T-helper 1 cell treated with Interleukin-12 subunit alpha and Interleukin-12 subunit beta and Interleukin-4 antibody, amounts not matched to agents 30 μg/mL and 1 μg/mL, for 36 hours (primary cell): Measurements from ENCODE around the gene KAT6B.

Source experiments
- H3K27ac Mint-ChIP-seq: one replicate; pipeline ENCODE4 v1.8.0; 2021; ENCODE audit warnings: mild to moderate bottlenecking, mixed read lengths
- H3K27me3 Mint-ChIP-seq: one replicate; pipeline ENCODE4 v1.8.0; 2021; ENCODE audit warnings: low read depth, mixed read lengths
- H3K36me3 Mint-ChIP-seq: one replicate; pipeline ENCODE4 v1.8.0; 2021; ENCODE audit warnings: low read depth, mixed read lengths
- H3K4me1 Mint-ChIP-seq: one replicate; pipeline ENCODE4 v1.8.0; 2021; ENCODE audit warnings: low read depth, mixed read lengths
- H3K4me3 Mint-ChIP-seq: one replicate; pipeline ENCODE4 v1.8.0; 2021; ENCODE audit warnings: mild to moderate bottlenecking, moderate library complexity, mixed read lengths
- H3K9me3 Mint-ChIP-seq: one replicate; pipeline ENCODE4 v1.8.0; 2021; ENCODE audit warnings: mixed read lengths

Gene KAT6B

DNA sequence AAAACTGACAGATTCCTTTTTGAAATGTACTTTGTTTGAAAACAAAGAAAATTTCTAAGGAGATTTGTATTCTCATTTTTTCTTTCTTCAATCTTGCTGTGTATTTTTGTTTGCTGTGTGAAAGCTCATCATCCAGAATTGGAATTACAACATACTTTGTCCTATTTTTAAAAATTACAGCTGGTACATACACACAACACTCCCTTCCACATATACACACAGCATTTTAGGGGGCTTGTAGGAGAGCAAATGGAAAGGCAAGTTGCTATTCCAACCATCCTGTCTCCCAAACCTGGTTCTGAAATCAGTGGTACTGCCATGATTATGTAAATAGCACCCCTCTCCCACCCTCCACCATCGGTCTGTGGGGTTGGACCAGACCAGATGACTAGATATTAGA, 184.0 kb downstream of the KAT6B start:
- Mint-ChIP-seq H3K27me3 (no peaks in the 10 kb centered on the region), H3K4me3 (no peak overlapping the region), H3K9me3 (peaks cover 3% of the 10 kb centered on the region), H3K36me3 (peaks cover 12% of the 10 kb centered on the region), H3K4me1 (peaks cover 46% of the 10 kb centered on the region), H3K27ac (no peak overlapping the region)

GRCh38 chr10:75011221-75011620, 184.8 kb downstream of the KAT6B start:
- H3K4me3 Mint-ChIP-seq = no peak overlapping the region
- H3K27ac Mint-ChIP-seq = no peak overlapping the region
- peaks cover 3% of the 10 kb centered on the region for H3K9me3 Mint-ChIP-seq
- peaks cover 54% of the 10 kb centered on the region for H3K4me1 Mint-ChIP-seq
- peaks cover 18% of the 10 kb centered on the region for H3K36me3 Mint-ChIP-seq
- H3K27me3 Mint-ChIP-seq = no peaks in the 10 kb centered on the region

DNA sequence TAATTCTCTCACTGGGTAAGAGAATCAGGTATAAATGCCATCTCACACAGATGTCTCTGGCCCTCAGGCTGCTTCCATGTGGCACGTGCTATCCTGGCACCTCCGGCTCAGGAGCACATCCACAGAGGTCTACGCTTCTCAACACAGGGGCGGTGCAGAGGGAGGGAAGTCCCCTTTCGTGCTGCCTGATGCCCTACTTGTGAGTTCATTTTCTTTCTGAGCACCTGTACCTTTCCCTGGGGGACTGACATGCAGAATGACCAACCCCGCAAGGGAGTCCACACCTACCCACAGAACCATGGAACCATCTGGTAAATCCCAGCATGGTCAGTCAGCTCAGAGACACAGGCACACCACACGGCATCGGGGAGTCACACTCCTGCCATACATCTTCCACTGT, 186.1 kb downstream of the KAT6B start:
- peaks cover 18% of the 10 kb centered on the region for H3K36me3 Mint-ChIP-seq
- H3K27ac Mint-ChIP-seq = no peak overlapping the region
- peaks cover 3% of the 10 kb centered on the region for H3K9me3 Mint-ChIP-seq
- no peak overlapping the region for H3K4me3 Mint-ChIP-seq
- peaks cover 50% of the 10 kb centered on the region for H3K4me1 Mint-ChIP-seq
- no peaks in the 10 kb centered on the region for H3K27me3 Mint-ChIP-seq

DNA sequence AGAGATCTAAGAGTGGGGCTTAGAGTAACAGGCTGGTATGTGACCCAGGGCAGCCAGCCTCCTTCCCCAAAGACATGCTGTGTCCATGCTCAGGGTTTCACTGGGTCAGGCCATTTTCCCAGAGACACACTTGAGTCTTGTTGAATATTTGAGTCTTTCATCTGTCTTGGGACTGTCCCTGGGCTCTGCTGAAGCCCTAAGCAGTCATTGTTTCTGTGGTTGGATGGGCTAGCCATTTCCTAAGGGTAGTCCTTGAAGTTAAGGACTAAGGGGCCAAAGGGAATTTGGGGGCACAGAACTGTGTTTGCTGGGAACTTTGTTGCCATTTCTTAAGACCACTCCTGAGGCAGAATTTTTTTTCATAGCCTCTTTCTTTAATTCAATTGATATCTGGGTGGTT, 186.6 kb downstream of the KAT6B start:
- Mint-ChIP-seq H3K4me3 (no peak overlapping the region), H3K27ac (no peak overlapping the region)

DNA sequence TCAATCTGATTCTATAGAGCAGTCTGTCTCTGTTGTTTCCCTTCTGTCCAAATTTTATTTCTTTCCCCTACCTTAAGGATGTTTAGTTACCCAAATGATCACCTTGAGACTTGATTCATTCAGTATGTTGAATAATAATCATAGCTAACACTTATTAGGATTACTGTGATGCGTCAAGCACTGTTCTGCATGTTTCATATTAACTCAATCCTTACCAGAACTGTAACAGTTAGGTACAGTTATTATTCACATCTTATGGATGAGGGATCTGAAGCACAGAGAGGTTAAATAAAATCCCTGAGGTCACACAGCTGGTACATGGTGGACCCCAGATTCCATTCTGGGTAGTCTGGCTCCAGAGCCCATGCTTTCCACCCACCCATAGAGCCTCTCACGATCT, 187.1 kb downstream of the KAT6B start:
- peak overlapping the region; percentile 91 for H3K27ac Mint-ChIP-seq
- H3K4me1 Mint-ChIP-seq = peaks cover 44% of the 10 kb centered on the region
- no peak overlapping the region for H3K4me3 Mint-ChIP-seq
- H3K36me3 Mint-ChIP-seq = peaks cover 16% of the 10 kb centered on the region
- peaks cover 3% of the 10 kb centered on the region for H3K9me3 Mint-ChIP-seq
- H3K27me3 Mint-ChIP-seq = no peaks in the 10 kb centered on the region

More for the DNA sequence above, 186.6 kb downstream of the KAT6B start:
- Mint-ChIP-seq H3K4me1 (peaks cover 47% of the 10 kb centered on the region), H3K9me3 (peaks cover 3% of the 10 kb centered on the region), H3K27me3 (no peaks in the 10 kb centered on the region), H3K36me3 (peaks cover 16% of the 10 kb centered on the region)

- Mint-ChIP-seq H3K4me3 (no peak overlapping the region), H3K36me3 (peaks cover 16% of the 10 kb centered on the region), H3K27me3 (no peaks in the 10 kb centered on the region), H3K9me3 (peaks cover 3% of the 10 kb centered on the region), H3K4me1 (peaks cover 43% of the 10 kb centered on the region), H3K27ac (peak overlapping the region; percentile 22)
These were observed 188.3 kb downstream of the KAT6B start for GRCh38 chr10:75014516-75015230.

GRCh38 chr10:75015442-75015841, 189.0 kb downstream of the KAT6B start:
- Mint-ChIP-seq H3K27me3 (no peaks in the 10 kb centered on the region), H3K4me3 (no peak overlapping the region), H3K36me3 (peaks cover 16% of the 10 kb centered on the region), H3K27ac (peak overlapping the region; percentile 22), H3K4me1 (peaks cover 44% of the 10 kb centered on the region), H3K9me3 (peaks cover 3% of the 10 kb centered on the region)

DNA sequence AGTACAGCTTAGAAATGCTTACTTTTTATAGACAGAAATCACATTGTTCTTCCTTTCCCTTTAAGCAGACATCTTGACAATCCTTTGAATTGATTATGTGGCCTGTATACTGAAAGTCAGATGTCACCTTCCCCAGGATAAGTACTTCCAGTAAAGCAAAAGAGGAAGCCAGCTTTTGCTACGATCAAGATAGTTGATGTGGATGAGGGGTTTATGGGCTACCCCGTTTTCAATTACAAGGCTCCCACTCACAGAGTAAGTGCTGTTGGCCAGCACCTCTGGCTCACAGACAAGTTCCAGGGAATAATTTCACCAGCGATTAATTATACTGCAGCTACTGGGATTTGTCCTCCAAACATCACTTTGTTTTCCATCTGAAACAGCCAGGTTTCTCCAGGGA, 189.9 kb downstream of the KAT6B start:
- no peak overlapping the region for H3K4me3 Mint-ChIP-seq
- no peak overlapping the region for H3K27ac Mint-ChIP-seq
- H3K27me3 Mint-ChIP-seq = no peaks in the 10 kb centered on the region
- peaks cover 20% of the 10 kb centered on the region for H3K36me3 Mint-ChIP-seq
- H3K9me3 Mint-ChIP-seq = peaks cover 3% of the 10 kb centered on the region
- H3K4me1 Mint-ChIP-seq = peaks cover 44% of the 10 kb centered on the region

GRCh38 chr10:75018251-75018650, 191.9 kb downstream of the KAT6B start:
- Mint-ChIP-seq H3K36me3 (peaks cover 28% of the 10 kb centered on the region), H3K4me3 (no peak overlapping the region), H3K27me3 (no peaks in the 10 kb centered on the region), H3K27ac (no peak overlapping the region), H3K4me1 (peaks cover 44% of the 10 kb centered on the region), H3K9me3 (peaks cover 3% of the 10 kb centered on the region)

- Mint-ChIP-seq H3K9me3 (peaks cover 3% of the 10 kb centered on the region), H3K4me1 (peaks cover 39% of the 10 kb centered on the region), H3K36me3 (peaks cover 26% of the 10 kb centered on the region), H3K27ac (no peak overlapping the region), H3K4me3 (no peak overlapping the region), H3K27me3 (no peaks in the 10 kb centered on the region)
These were observed 192.4 kb downstream of the KAT6B start for GRCh38 chr10:75018686-75019307.

- Mint-ChIP-seq H3K27me3 (no peaks in the 10 kb centered on the region), H3K9me3 (no peaks in the 10 kb centered on the region), H3K4me3 (no peak overlapping the region), H3K4me1 (peaks cover 35% of the 10 kb centered on the region), H3K36me3 (peaks cover 23% of the 10 kb centered on the region), H3K27ac (no peak overlapping the region)
These were observed 193.0 kb downstream of the KAT6B start for GRCh38 chr10:75019370-75019769.

DNA sequence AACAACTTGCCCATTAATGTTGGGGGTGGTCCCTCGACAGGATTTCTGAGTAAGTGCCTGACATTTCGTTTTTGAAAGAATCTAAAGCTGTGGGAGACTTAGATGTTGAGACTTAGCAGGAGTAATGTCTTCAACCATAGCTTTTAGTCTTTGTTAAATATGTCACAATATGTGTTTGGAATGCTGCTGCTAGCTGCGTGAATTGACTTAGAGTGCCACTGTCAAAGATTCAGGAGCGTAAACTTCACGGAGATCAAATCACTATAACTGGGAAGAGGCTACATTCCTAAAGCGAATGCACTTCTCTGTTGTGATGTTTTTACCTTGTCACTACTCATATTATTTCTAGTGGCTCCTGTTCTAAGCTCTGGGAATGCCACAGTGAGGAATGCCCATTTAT, 193.8 kb downstream of the KAT6B start:
- Mint-ChIP-seq H3K4me3 (no peak overlapping the region), H3K9me3 (no peaks in the 10 kb centered on the region), H3K27me3 (no peaks in the 10 kb centered on the region), H3K27ac (no peak overlapping the region), H3K36me3 (peaks cover 26% of the 10 kb centered on the region), H3K4me1 (peaks cover 28% of the 10 kb centered on the region)

- H3K27me3 Mint-ChIP-seq = no peaks in the 10 kb centered on the region
- H3K36me3 Mint-ChIP-seq = peaks cover 26% of the 10 kb centered on the region
- no peaks in the 10 kb centered on the region for H3K9me3 Mint-ChIP-seq
- peaks cover 16% of the 10 kb centered on the region for H3K4me1 Mint-ChIP-seq
- no peak overlapping the region for H3K4me3 Mint-ChIP-seq
- peak overlapping the region; percentile 13 for H3K27ac Mint-ChIP-seq
These were observed 195.2 kb downstream of the KAT6B start for GRCh38 chr10:75021379-75022249.

- Mint-ChIP-seq H3K4me3 (no peak overlapping the region), H3K36me3 (peaks cover 26% of the 10 kb centered on the region), H3K27me3 (no peaks in the 10 kb centered on the region), H3K4me1 (peaks cover 14% of the 10 kb centered on the region), H3K27ac (no peak overlapping the region), H3K9me3 (no peaks in the 10 kb centered on the region)
These were observed 196.7 kb downstream of the KAT6B start for GRCh38 chr10:75023074-75023473.
